Kidney tubule cell (primary cell): ENCODE data around the gene ELOVL6.
"Not testable (repeated sequence)": the region's sequence is repeated elsewhere in the genome, so short reads cannot be mapped to it uniquely, and the experiment has no call there.

ENCODE experiments used
- DNase-seq: peaks from one replicate; pipeline ENCODE4 v3.0.0-alpha.2; 2018; ENCODE audit warnings: low spot score

Gene ELOVL6

GRCh38 chr4:110160618-110161017, 37.8 kb downstream of the ELOVL6 start:
- DNase-seq, result no peak

GRCh38 chr4:110159541-110159940, 38.9 kb downstream of the ELOVL6 start:
- DNase-seq, result no peak

GRCh38 chr4:110157580-110157979, 40.8 kb downstream of the ELOVL6 start:
- DNase-seq, result no peak

GRCh38 chr4:110157166-110157565, 41.2 kb downstream of the ELOVL6 start:
- not testable (repeated sequence) for DNase-seq

- DNase-seq, result no peak
These were observed 42.0 kb downstream of the ELOVL6 start for GRCh38 chr4:110156442-110156841.

DNA sequence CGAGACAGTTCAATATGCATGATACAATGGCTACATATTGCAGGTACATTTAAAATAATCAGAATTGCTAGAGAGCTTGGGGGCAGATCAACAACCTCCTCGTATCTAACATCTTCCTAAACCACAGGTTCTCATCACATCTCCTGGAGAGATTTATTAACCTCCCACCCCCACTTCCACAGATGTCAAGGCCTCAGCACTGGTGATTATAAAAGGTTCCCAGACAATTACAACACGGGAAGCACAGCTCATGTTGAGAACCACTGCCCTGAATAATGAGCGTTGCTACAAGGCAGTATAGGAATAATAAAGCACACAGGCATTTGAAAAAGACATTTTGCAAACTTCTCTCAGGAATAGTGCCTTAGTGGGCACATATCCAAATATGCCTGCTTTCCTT, 42.8 kb downstream of the ELOVL6 start:
- DNase-seq, result no peak

GRCh38 chr4:110154582-110154981, 43.8 kb downstream of the ELOVL6 start:
- DNase-seq, result no peak

- DNase-seq, result no peak
These were observed 46.0 kb downstream of the ELOVL6 start for GRCh38 chr4:110152386-110152785.

GRCh38 chr4:110149089-110149488, 49.3 kb downstream of the ELOVL6 start:
- DNase-seq, result no peak

DNA sequence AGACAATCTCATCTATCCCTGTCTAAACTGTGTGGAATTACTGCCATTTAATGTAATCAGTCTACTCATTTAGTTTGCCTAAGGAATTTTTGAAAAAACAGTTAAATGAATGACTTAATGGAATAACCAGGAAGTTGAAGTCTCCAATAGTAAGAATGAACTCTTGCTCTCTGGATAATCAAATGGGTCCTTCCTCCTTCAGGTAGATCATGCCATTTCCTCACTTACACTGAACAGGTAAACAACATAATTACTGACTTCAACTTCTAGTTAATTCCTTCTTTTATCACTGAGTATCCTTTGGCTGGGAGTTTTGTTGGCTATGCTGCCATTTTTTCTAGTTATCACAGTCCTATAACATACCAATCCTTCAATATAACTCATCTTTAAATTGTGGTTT, 56.0 kb downstream of the ELOVL6 start:
- DNase-seq, result no peak

GRCh38 chr4:110139815-110140214, 58.6 kb downstream of the ELOVL6 start:
- no peak for DNase-seq

GRCh38 chr4:110139111-110139510, 59.3 kb downstream of the ELOVL6 start:
- DNase-seq, result no peak

- no peak for DNase-seq
These were observed 59.9 kb downstream of the ELOVL6 start for GRCh38 chr4:110138551-110138950.

- no peak for DNase-seq
These were observed 60.6 kb downstream of the ELOVL6 start for GRCh38 chr4:110137829-110138228.

DNA sequence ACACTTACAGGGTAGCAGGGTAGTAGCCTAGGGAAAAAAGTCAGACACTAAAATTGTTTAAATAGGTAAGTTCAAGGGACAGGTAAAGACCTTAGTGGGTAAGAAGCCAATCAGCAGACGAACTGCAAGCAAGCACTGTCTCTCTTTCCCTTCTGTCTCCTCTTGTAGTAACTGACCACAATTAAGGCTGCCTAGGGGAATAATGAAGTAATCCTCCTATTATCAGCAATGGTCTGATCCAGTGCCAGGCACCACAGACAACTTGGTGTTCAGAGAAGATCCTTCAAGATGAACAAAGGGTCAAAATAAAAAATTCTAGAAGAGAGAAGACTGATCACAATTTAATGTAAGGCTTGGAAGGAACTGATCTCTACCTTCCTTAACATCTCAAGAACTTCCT, 62.9 kb downstream of the ELOVL6 start:
- no peak for DNase-seq

- no peak for DNase-seq
These were observed 63.3 kb downstream of the ELOVL6 start for GRCh38 chr4:110135076-110135475.

GRCh38 chr4:110134269-110134869, 64.0 kb downstream of the ELOVL6 start:
- DNase-seq, result no peak

DNA sequence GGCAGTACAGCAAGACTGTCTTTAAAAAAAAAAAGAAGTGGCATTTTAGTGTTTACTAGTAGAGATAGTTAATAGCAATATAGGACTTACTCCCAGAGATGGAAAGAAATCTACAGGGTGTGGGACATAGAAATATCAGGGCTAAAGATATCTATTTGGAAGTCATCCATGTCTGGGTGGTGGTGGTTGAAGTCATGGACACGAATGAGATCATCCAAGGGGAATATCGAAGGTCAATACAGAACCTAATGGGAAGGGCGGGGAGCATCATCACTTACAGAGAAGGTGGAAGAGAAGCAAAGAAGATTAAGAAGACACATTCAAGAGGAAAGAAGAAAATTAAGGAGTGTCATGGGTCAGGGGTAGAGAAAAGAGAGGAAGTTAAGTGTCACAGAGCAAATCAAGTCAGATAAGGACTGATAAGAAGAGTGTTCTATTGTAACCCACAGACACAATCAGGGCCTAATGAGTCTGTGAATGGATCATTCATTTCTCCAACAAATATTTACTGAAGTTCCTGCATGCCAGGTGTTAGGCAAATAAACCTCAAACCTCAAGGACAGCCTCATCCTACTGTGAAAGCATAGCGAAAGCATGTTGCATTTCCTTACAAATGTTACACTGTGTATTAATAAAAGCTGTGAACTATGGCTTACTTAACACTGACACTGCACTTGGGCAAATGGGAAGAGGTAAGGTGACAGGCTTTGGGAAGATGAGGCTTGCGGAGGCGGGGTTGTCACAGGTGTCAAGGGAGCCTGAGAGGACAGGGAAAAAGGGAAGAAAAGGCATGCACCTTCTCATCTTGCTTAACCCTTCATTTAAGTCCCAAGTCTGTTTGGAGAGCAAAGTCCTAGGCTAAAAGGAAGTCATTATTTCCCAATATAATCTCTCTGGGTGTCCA, 65.3 kb downstream of the ELOVL6 start:
- peak; percentile 40 for DNase-seq

DNA sequence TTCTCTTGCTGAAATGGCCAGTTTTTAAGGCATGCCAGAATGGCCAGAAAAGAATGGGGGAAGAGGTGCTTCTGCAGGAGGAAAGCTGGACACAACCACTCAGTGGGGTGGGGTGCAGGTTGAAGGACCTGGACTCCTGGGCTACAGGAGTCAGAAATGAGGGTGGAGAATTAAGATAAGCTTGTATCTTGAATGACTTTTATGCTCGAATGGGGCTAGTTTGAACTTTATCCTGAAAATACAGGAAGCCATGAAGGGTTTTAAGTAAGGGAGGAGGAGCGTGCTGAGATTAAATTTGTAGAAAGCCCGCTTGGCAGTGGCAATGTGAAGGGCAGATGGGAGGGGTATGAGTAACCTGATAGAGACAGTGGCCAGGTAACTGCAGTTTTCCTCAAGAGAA, 66.5 kb downstream of the ELOVL6 start:
- DNase-seq, result no peak

GRCh38 chr4:110130576-110131358, 67.6 kb downstream of the ELOVL6 start:
- peak; percentile 5 for DNase-seq

DNA sequence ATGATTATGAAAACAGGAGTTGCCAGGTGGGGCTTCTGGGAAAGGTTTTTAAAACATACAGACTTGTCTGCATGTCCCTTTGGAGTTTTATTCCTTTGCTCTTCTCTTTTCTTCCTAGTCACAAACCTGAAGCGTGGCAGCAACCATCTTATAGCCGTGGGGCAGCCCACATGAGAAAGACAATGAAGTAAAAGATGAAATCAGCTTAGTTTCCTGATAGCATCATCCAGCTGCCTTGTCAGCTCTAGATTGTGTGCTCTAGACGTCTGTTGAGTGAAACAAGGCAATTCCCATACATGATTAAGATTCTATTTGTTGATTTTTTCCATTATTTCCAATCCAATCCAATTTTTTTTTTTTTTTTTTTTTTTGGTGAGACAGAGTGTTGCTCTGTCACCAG, 68.9 kb downstream of the ELOVL6 start:
- no peak for DNase-seq

DNA sequence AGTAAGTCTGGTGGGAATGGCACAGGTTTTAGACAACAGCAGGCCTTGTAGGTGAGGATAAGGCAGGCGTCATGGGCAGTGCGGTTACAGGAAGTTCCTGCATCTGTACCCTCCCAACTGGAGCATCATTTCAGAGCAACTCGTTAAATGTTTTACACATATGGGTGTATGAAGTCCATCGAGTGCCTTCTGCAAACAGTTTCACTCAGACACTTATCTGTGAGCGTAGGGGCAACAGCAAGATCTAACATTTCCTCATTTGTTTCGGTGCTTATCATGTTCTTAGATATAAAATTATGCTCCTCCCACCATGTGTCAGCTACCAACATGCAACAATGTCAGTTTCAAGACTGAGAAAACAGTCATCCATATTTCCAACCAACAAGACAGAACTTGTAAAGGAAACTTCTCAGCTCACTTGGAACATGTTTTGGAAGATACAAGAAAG, 69.9 kb downstream of the ELOVL6 start:
- DNase-seq, result no peak

DNA sequence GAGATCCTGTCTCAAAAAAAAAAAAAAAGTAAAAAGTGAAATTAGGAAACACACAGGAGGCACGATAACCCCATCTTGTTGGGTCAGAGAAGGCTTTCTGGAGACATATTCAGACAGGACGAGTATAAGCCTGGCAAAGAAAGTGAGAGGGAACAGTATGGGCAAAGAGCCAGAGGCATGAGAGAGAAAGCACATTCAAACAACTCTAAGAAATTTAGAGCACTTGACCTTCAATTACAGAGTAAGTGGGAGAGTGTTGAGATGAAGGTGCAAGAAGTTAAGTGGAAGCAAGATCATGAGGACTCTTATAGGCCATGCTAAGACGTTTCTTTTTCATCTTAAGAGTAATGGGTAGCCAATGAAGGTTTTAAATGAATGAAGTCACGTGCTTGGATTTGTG, 70.4 kb downstream of the ELOVL6 start:
- no peak for DNase-seq
